Measurements from ENCODE around the gene RTBDN. TPM values are rescaled to one million over a fixed set of nuclear protein-coding genes. Genes with fewer than 3 reads are reported as not detected.

The RTBDN gene
- total RNA-seq, 1 donor from 2014 or later, result not detected

DNA sequence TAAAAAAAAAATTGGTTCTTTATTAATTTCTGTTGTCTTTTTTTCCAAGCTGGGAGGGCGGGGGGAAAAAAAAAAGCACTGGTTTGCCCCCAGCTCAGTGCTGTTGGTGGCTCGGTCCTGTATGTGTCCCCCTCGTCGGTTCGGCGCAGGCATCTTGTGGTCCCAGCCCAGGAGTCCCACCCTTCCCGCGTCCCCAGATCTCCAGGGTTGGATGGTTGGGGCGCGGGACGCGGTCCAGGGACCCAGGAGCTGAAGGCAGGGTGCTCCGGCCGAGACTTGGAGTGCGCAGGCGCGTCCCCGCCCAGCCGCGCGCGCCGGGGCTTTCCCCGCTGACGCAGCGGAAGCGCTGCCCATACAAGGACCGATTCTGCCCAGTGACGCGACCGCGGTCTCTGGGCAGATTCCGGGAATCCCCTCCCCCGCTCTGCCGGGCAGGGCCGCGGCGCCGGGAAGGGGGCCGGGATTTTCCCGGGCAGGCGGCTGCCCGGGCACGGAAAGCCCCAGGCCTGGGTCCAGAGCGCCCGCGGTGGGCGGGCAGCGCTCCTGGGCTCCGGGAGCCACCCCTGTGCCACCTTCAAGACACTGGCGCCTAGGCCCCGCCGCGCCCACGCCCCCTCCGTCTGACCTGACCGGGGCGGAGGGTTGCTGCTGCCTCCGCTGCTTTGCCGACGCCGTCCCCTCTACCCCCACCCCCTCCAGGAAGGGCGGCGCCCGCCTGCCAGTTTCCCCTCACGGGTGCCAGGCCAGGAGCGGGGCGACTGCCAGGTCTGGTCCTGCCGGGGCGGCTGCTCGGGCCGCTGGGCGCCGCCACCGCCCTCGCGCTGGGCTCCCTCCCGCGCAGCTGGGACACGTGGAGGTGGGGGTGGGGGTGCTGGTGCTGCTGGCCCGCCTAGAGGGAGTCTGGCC is 40.8 kb downstream of the RTBDN start:
- Histone ChIP-seq H4K20me1 (ENCODE audit: low read depth) (peaks cover 10% of the 10 kb centered on the region), H3K4me3 (peak overlapping the region; percentile 61), H3K36me3 (no peaks in the 10 kb centered on the region), H3K27ac (no peak overlapping the region), H3K9me3 (ENCODE audit: low read depth) (no peaks in the 10 kb centered on the region), H3K27me3 (peaks cover 39% of the 10 kb centered on the region), H3K9ac (no peak overlapping the region), H3K79me2 (ENCODE audit: low read depth) (no peaks in the 10 kb centered on the region), H2AFZ (replicated peaks) (no peak overlapping the region), H3K4me2 (peak overlapping the region; percentile 84), H3F3A (ENCODE audit: low read depth) (peaks cover 78% of the 10 kb centered on the region), H3K4me1 (peaks cover 30% of the 10 kb centered on the region)
- H3K36me3 Mint-ChIP-seq, result peaks cover 4% of the 10 kb centered on the region
- peak overlapping the region; percentile 88 for H3K4me3 Mint-ChIP-seq
- TF ChIP-seq EZH2 (IDR thresholded peaks at IDR 0.05) (no peak), EZH2phosphoT487 (IDR thresholded peaks at IDR 0.05) (no peak)
- TF ChIP-seq, protein P1, sequence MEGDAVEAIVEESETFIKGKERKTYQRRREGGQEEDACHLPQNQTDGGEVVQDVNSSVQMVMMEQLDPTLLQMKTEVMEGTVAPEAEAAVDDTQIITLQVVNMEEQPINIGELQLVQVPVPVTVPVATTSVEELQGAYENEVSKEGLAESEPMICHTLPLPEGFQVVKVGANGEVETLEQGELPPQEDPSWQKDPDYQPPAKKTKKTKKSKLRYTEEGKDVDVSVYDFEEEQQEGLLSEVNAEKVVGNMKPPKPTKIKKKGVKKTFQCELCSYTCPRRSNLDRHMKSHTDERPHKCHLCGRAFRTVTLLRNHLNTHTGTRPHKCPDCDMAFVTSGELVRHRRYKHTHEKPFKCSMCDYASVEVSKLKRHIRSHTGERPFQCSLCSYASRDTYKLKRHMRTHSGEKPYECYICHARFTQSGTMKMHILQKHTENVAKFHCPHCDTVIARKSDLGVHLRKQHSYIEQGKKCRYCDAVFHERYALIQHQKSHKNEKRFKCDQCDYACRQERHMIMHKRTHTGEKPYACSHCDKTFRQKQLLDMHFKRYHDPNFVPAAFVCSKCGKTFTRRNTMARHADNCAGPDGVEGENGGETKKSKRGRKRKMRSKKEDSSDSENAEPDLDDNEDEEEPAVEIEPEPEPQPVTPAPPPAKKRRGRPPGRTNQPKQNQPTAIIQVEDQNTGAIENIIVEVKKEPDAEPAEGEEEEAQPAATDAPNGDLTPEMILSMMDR (IDR thresholded peaks at IDR 0.05), result no peak
- peaks cover 34% of the 10 kb centered on the region for H3K4me1 Mint-ChIP-seq
- peak overlapping the region; percentile 53 for H3K27ac Mint-ChIP-seq
- no peaks in the 10 kb centered on the region for H3K9me3 Mint-ChIP-seq
- DNase-seq (ENCODE audit: low spot score), result peak; percentile 97
- H3K27me3 Mint-ChIP-seq (ENCODE audit: insufficient read depth, low read depth), result peaks cover 8% of the 10 kb centered on the region

- peak overlapping the region; percentile 61 for H3K4me3 ChIP-seq
- no peak overlapping the region for H3K27ac ChIP-seq
- peaks cover 39% of the 10 kb centered on the region for H3K27me3 ChIP-seq
- H3K9ac ChIP-seq, result no peak overlapping the region
- peaks cover 37% of the 10 kb centered on the region for H3K4me1 ChIP-seq
- TF ChIP-seq, protein P1 (IDR thresholded peaks at IDR 0.05), result no peak
- TF ChIP-seq EZH2 (IDR thresholded peaks at IDR 0.05) (no peak), EZH2phosphoT487 (IDR thresholded peaks at IDR 0.05) (no peak)
- peaks cover 78% of the 10 kb centered on the region for H3F3A ChIP-seq (ENCODE audit: low read depth)
- Mint-ChIP-seq H3K36me3 (peaks cover 4% of the 10 kb centered on the region), H3K27ac (peak overlapping the region; percentile 53), H3K27me3 (ENCODE audit: insufficient read depth, low read depth) (peaks cover 8% of the 10 kb centered on the region), H3K4me1 (peaks cover 41% of the 10 kb centered on the region), H3K9me3 (no peaks in the 10 kb centered on the region), H3K4me3 (peak overlapping the region; percentile 88)
- no peaks in the 10 kb centered on the region for H3K79me2 ChIP-seq (ENCODE audit: low read depth)
- H2AFZ ChIP-seq (replicated peaks), result no peak overlapping the region
- peak overlapping the region; percentile 84 for H3K4me2 ChIP-seq
- no peaks in the 10 kb centered on the region for H3K36me3 ChIP-seq
- H3K9me3 ChIP-seq (ENCODE audit: low read depth), result no peaks in the 10 kb centered on the region
- no peak for DNase-seq (ENCODE audit: low spot score)
- H4K20me1 ChIP-seq (ENCODE audit: low read depth), result peaks cover 10% of the 10 kb centered on the region
Measured at GRCh38 chr19:12792853-12793289, 41.5 kb downstream of the RTBDN start.

DNA sequence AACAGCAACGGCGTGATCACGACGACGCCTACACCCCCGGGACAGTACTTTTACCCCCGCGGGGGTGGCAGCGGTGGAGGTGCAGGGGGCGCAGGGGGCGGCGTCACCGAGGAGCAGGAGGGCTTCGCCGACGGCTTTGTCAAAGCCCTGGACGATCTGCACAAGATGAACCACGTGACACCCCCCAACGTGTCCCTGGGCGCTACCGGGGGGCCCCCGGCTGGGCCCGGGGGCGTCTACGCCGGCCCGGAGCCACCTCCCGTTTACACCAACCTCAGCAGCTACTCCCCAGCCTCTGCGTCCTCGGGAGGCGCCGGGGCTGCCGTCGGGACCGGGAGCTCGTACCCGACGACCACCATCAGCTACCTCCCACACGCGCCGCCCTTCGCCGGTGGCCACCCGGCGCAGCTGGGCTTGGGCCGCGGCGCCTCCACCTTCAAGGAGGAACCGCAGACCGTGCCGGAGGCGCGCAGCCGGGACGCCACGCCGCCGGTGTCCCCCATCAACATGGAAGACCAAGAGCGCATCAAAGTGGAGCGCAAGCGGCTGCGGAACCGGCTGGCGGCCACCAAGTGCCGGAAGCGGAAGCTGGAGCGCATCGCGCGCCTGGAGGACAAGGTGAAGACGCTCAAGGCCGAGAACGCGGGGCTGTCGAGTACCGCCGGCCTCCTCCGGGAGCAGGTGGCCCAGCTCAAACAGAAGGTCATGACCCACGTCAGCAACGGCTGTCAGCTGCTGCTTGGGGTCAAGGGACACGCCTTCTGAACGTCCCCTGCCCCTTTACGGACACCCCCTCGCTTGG is 42.1 kb downstream of the RTBDN start:
- peaks cover 37% of the 10 kb centered on the region for H3K4me1 ChIP-seq
- peak overlapping the region; percentile 84 for H3K4me2 ChIP-seq
- H3K9me3 ChIP-seq (ENCODE audit: low read depth), result no peaks in the 10 kb centered on the region
- H3K4me3 ChIP-seq, result peak overlapping the region; percentile 61
- H3K27ac ChIP-seq, result no peak overlapping the region
- H3K4me3 Mint-ChIP-seq, result peak overlapping the region; percentile 88
- H3K9ac ChIP-seq, result no peak overlapping the region
- H3K9me3 Mint-ChIP-seq, result no peaks in the 10 kb centered on the region
- peaks cover 42% of the 10 kb centered on the region for H3K4me1 Mint-ChIP-seq
- H3F3A ChIP-seq (ENCODE audit: low read depth), result peaks cover 73% of the 10 kb centered on the region
- peaks cover 39% of the 10 kb centered on the region for H3K27me3 ChIP-seq
- no peak overlapping the region for H3K27ac Mint-ChIP-seq
- H3K36me3 Mint-ChIP-seq, result peaks cover 4% of the 10 kb centered on the region
- peaks cover 8% of the 10 kb centered on the region for H3K27me3 Mint-ChIP-seq (ENCODE audit: insufficient read depth, low read depth)
- no peak overlapping the region for H2AFZ ChIP-seq (replicated peaks)
- no peaks in the 10 kb centered on the region for H3K79me2 ChIP-seq (ENCODE audit: low read depth)
- TF ChIP-seq EZH2 (IDR thresholded peaks at IDR 0.05), result peak; percentile 87
- TF ChIP-seq, protein P1 (IDR thresholded peaks at IDR 0.05), result no peak
- TF ChIP-seq EZH2phosphoT487 (IDR thresholded peaks at IDR 0.05), result peak; percentile 89
- H3K36me3 ChIP-seq, result no peaks in the 10 kb centered on the region
- peak; percentile 76 for DNase-seq (ENCODE audit: low spot score)
- peaks cover 10% of the 10 kb centered on the region for H4K20me1 ChIP-seq (ENCODE audit: low read depth)

Data from neural progenitor cell (in vitro differentiated cells).